ENCODE measurements around the gene PGRMC2.

Gene PGRMC2

DNA sequence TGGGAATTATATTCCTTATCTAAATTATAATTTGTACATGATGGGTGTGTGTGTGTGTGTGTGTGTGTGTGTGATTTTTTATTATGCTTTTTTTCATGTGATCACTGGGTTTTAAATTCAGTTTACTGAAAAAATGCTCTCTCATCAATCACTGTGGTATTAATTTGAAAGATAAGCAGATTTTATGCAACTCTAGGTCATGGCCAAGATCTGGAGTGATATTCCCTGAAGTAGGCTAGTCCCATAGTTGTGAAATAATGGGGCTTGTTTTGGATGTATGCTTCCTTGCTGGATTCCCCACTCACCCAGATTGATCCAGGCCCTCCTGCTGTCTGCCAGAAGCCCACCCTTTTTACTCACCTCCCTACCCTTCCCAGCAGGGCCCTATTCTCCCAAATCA is 22.0 kb upstream of the PGRMC2 start:
- no peak for TF ChIP-seq ZFX (IDR thresholded peaks at IDR 0.05; ENCODE audit: borderline replicate concordance)
- TF ChIP-seq, protein P1, sequence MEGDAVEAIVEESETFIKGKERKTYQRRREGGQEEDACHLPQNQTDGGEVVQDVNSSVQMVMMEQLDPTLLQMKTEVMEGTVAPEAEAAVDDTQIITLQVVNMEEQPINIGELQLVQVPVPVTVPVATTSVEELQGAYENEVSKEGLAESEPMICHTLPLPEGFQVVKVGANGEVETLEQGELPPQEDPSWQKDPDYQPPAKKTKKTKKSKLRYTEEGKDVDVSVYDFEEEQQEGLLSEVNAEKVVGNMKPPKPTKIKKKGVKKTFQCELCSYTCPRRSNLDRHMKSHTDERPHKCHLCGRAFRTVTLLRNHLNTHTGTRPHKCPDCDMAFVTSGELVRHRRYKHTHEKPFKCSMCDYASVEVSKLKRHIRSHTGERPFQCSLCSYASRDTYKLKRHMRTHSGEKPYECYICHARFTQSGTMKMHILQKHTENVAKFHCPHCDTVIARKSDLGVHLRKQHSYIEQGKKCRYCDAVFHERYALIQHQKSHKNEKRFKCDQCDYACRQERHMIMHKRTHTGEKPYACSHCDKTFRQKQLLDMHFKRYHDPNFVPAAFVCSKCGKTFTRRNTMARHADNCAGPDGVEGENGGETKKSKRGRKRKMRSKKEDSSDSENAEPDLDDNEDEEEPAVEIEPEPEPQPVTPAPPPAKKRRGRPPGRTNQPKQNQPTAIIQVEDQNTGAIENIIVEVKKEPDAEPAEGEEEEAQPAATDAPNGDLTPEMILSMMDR (IDR thresholded peaks at IDR 0.05) = no peak
- H3K27ac ChIP-seq = no peak overlapping the region

DNA sequence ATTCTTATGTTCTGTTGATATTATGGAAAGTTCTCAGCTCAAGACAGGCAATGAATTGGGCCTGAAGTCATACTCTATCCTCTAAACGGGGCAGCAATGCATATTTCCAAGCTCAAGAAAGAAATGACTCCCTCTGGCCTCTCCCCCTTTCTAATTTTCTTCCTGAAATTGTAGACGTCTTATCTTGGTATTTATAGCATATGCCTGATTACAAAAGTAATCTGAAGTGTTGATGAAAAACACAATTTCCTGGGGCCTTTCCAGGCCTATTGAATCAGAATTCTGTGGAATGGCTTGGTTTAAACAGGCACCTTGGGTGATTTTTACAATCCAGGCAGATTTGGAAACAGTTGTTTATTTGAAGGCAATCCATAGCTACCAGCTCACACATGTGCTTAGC is 21.4 kb upstream of the PGRMC2 start:
- no peak overlapping the region for H3K27ac ChIP-seq
- no peak for TF ChIP-seq ZFX (IDR thresholded peaks at IDR 0.05; ENCODE audit: borderline replicate concordance)
- TF ChIP-seq, protein P1 (IDR thresholded peaks at IDR 0.05) = no peak

DNA sequence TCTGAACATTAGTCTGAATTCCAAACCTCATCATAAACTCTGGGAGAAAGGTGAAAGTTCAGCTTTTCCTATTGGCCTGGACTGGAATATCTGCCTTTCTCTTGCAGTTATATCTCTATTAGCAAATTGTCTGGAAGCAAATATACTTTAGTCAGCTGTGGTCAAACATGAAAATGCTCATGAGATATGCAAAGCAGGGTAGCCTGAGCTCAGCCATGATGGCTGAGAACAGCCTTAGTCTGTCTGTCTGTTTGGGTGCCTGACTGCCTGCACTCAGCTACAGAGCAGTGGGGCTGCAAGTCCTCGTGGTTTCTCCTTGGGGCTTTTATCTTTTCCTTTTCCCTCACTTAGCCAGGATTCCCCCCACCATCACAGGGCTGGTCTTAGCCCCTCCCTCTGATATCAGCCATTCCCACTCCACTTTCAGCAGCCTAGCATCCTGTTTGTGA is 19.5 kb upstream of the PGRMC2 start:
- TF ChIP-seq, protein P1 (IDR thresholded peaks at IDR 0.05) = no peak
- no peak for TF ChIP-seq ZFX (IDR thresholded peaks at IDR 0.05; ENCODE audit: borderline replicate concordance)
- H3K27ac ChIP-seq = no peak overlapping the region

DNA sequence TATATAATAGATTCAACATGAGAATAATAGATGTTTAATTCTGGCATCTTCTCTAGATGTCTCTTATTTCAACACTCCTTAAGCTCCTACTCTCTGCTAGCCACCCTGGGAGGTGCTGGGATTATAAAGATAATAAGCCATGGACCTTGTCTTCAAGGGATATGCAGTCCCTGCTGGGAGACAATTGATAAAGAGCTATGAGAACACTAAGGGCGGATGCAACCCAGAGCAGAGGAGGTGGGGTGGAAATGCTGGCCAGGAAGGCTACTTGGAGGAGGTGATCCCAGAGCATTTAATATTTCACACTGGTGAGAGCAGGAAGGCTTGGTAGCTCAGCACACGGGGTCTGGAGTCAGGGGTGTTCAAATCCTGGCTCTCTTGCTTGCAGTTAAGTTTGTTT is 18.3 kb upstream of the PGRMC2 start:
- no peak for TF ChIP-seq ZFX (IDR thresholded peaks at IDR 0.05; ENCODE audit: borderline replicate concordance)
- TF ChIP-seq, protein P1 (IDR thresholded peaks at IDR 0.05) = no peak
- H3K27ac ChIP-seq = no peak overlapping the region

DNA sequence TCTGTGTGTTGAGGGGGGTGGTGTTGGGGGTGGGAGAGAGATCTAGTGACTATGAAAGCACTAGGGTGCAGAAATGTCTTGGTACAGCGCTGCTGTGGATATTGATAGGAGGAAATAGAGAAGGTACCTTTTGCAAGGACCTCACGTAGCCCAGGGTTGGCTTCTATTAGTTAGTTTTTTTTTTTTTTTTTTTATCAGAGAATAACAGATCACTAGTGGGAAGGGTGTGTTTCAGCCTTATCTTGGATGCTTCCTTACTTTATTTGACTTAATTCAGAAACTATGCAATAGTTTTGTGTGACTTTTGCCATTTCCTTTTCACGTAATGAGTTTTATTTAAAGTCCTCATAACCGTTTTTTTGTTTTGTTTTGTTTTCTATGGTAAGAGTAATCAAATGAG is 16.4 kb upstream of the PGRMC2 start:
- no peak overlapping the region for H3K27ac ChIP-seq
- TF ChIP-seq ZFX (IDR thresholded peaks at IDR 0.05; ENCODE audit: borderline replicate concordance) = no peak
- TF ChIP-seq, protein P1 (IDR thresholded peaks at IDR 0.05) = no peak

DNA sequence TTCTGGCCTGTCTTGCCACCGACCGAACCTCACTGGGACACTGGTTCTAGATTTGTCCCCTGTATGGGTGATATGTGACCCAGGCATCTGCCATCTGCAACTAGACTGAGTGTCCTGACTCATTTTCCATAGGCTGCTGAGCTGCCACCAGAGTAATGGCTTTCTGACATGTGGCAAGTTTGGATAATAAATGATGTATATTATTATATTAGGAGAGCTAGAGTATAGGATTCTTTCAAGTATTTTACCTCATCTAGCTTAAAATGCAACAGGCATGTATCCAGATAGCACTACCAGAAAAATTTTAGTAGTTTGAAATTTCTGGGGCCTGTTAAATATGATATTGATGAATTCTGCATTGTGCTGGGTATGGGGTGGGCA is 15.8 kb upstream of the PGRMC2 start:
- H3K27ac ChIP-seq = no peak overlapping the region
- TF ChIP-seq ZFX (IDR thresholded peaks at IDR 0.05; ENCODE audit: borderline replicate concordance) = no peak
- TF ChIP-seq, protein P1 (IDR thresholded peaks at IDR 0.05) = no peak

DNA sequence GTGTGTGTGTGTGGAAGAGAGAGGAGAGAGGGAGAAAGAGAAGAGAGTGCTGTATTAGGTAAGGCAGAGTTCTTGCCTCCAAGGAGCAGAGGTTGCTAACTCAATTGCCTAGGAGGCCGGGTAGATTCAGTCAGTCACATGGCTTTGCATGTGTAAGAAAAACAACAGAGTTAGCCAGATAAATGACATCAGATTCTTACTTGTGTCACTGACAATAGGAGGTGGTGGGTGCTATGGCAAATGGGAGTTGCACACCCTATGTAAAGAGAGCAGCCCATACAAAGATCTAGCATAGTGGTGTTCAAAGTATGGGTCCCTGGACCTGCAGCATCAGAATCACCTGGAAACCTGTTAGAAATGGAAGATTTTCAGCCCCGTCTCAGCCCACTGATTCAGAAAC is 14.4 kb upstream of the PGRMC2 start:
- no peak for TF ChIP-seq ZFX (IDR thresholded peaks at IDR 0.05; ENCODE audit: borderline replicate concordance)
- TF ChIP-seq, protein P1 (IDR thresholded peaks at IDR 0.05) = no peak
- no peak overlapping the region for H3K27ac ChIP-seq
